Ovary (tissue), 3 donors: ENCODE measurements around the gene GNB1L.

Experiments
- CTCF ChIP-seq, 3 donors: fragments of 450-650 bp in 2 of 3; fragments of 200-600 bp in 1 of 3; IDR thresholded peaks; one replicate each; pipeline versions ENCODE4 v1.5.1 to v1.8.0; 2016 to 2022; ENCODE audit warnings: antibody characterized with exemption in 3 of 3, mild to moderate bottlenecking in 1 of 3
- EP300 ChIP-seq: sonication (generic); formaldehyde crosslinking; IDR thresholded peaks from one replicate; pipeline ENCODE4 v1.6.1; 2017; ENCODE audit warnings: antibody characterized with exemption
- POLR2A ChIP-seq: fragments of 450-650 bp; IDR thresholded peaks from one replicate; pipeline ENCODE4 v1.6.1; 2017; ENCODE audit warnings: antibody characterized with exemption, mild to moderate bottlenecking, moderate library complexity
- donor health status: DM: no; HTN: no; CAD: no.

DNA sequence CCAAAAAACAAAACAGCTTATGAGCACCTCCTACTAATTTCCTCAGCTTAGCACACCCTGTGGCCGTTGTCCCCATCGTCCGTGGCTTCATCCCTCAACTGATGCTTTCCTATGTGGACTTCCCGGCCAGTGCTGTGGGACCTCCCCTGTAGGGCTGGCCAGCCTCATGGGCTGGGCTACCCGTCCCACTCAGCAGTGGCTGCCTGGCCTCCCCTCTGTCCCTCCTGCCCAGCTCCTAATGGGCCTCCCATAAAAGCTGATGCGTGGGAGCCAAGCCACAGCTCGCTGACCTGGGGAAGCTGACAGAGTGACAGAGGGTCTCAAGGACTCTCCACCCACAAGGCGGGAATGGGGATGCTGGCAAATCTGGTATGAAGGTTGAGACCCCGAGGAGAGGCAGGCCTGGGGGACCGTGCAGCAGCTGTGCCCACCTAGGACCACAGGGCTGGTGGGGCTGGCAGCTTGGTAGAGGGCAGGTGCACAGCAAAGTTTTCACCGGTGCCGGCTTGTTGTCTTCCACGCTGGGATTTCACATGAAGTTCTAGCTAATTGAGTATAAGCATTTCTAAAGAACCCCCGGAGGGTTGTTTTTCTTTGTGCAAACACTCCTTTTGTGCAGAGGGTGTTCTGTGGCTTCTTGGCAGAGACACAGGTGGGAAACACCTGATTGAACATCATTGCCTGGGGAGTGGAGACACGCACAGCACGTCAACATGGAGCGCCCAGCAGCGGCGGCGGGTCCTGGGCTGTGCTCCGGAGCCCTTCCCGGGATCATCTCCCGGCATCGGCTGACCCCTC lies 70.9 kb downstream of the GNB1L start:
- TF ChIP-seq CTCF (IDR thresholded peaks at IDR 0.05) (no peak), POLR2A (no peak), EP300 (no peak)
